GM12878 (cell line): ENCODE results near the gene ITPRIPL1. TPM values are rescaled to one million over a fixed set of nuclear protein-coding genes. Genes with fewer than 3 reads are reported as not detected.

Experiments used
- ATAC-seq: fragments of 200-7000 bp; cut with Tn5 transposase; 3 replicates; pipeline ENCODE4 v1.9.1; 2020; ENCODE audit warnings: mild to moderate bottlenecking, moderate library complexity
- BruUV-seq: library from RNA; stranded (reverse); fragments of 400-500 nt; replicated peaks from 2 replicates; lab custom pipeline; 2021; lab: Mats Ljungman, UMichigan
- CTCF ChIA-PET: fragments of 300-600 bp; sonication (Branson Sonifier 250); formaldehyde crosslinking; extraction: SDS; loops from one replicate; lab custom pipeline; 2021; ENCODE audit warnings: inconsistent platforms; lab: Yijun Ruan, JAX
- POLR2A ChIA-PET: fragments of 350-600 bp; formaldehyde crosslinking; extraction: SDS; loops from one replicate; lab custom pipeline; 2021; ENCODE audit warnings: inconsistent platforms; lab: Charles Lee
- RAD21 ChIA-PET: fragments of 300-600 bp; sonication (Branson Sonifier 250); formaldehyde crosslinking; loops from one replicate; lab custom pipeline; 2023; ENCODE audit warnings: antibody characterized with exemption; ENCODE audit not compliant: unreplicated experiment; lab: Charles Lee
- SMC1A ChIA-PET: fragments of 300-600 bp; sonication (Branson Sonifier 250); formaldehyde crosslinking; loops from one replicate; lab custom pipeline; 2023; ENCODE audit not compliant: unreplicated experiment, uncharacterized antibody; lab: Charles Lee
- DNase-seq: peaks from one replicate; pipeline ENCODE4 v3.0.0-alpha.2; 2011; ENCODE audit warnings: low read depth, low spot score
- FAIRE-seq: peaks from 3 replicates; lab custom pipeline; 2011; peaks lifted over from hg19 to GRCh38; lab: Jason Lieb, UNC
- H2AFZ ChIP-seq: 2 replicates; pipeline ENCODE4 v1.6.0; 2011; ENCODE audit warnings: low read depth, low read length, control low read depth; ENCODE audit not compliant: control insufficient read depth
- H3K27ac ChIP-seq: 2 replicates; pipeline ENCODE4 v1.5.1; 2011; ENCODE audit warnings: control low read depth; ENCODE audit not compliant: control insufficient read depth, insufficient read depth
- H3K27me3 ChIP-seq, 2 experiments: replicated peaks in 1 of 2; 2 replicates each; pipeline versions ENCODE4 v1.6.0 to v1.6.1; 2011; ENCODE audit warnings: low read length in 1 of 2; ENCODE audit not compliant: control insufficient read depth in 2 of 2, insufficient read depth in 2 of 2
- H3K36me3 ChIP-seq, 2 experiments: 2 replicates each; pipeline ENCODE4 v1.5.1; 2011; ENCODE audit warnings: low read length in 1 of 2; ENCODE audit not compliant: control insufficient read depth in 2 of 2, insufficient read depth in 2 of 2
- H3K4me1 ChIP-seq: 2 replicates; pipeline ENCODE4 v1.6.1; 2011; ENCODE audit warnings: mild to moderate bottlenecking, low read length, moderate library complexity, mixed read lengths; ENCODE audit not compliant: control insufficient read depth, insufficient read depth
- H3K4me2 ChIP-seq: 2 replicates; pipeline ENCODE4 v1.6.0; 2011; ENCODE audit warnings: control low read depth; ENCODE audit not compliant: control insufficient read depth, insufficient read depth
- H3K4me3 ChIP-seq: fragments of 200-600 bp; sonication (generic); 2 replicates; pipeline ENCODE4 v1.5.1; 2016
- H3K79me2 ChIP-seq: 2 replicates; pipeline ENCODE4 v1.6.0; 2011; ENCODE audit warnings: low read length; ENCODE audit not compliant: control insufficient read depth, insufficient read depth
- H3K9ac ChIP-seq: 2 replicates; pipeline ENCODE4 v1.8.0; 2011; ENCODE audit warnings: low read length, control low read depth, mixed read lengths; ENCODE audit not compliant: control insufficient read depth, insufficient read depth
- H3K9me3 ChIP-seq: replicated peaks from 3 replicates; pipeline ENCODE4 v1.5.1; 2011; ENCODE audit warnings: mild to moderate bottlenecking, low read length; ENCODE audit not compliant: control insufficient read depth, insufficient read depth
- H4K20me1 ChIP-seq: 2 replicates; pipeline ENCODE4 v1.6.0; 2011; ENCODE audit not compliant: control insufficient read depth, insufficient read depth
- NR2C2 ChIP-seq: IDR thresholded peaks from 2 replicates; pipeline ENCODE4 v1.6.1; 2011; ENCODE audit warnings: borderline replicate concordance, low read depth; ENCODE audit not compliant: control insufficient read depth, insufficient read length
- PBX3 ChIP-seq: IDR thresholded peaks from 2 replicates; pipeline ENCODE4 v1.6.1; 2011; ENCODE audit warnings: mild to moderate bottlenecking, low read depth, low read length, moderate library complexity; ENCODE audit not compliant: insufficient replicate concordance
- RELB ChIP-seq: fragments of 450-650 bp; IDR thresholded peaks from 2 replicates; pipeline ENCODE4 v1.6.1; 2017; ENCODE audit warnings: low read depth, mild to moderate bottlenecking, moderate library complexity
- REST ChIP-seq: IDR thresholded peaks from 2 replicates; pipeline ENCODE4 v1.6.1; 2012; ENCODE audit warnings: mild to moderate bottlenecking, low read depth, low read length
- ZNF274 ChIP-seq: IDR thresholded peaks from one replicate; pipeline ENCODE4 v1.8.0; 2011; ENCODE audit not compliant: insufficient read length, insufficient read depth
- in situ Hi-C: fragments of 300-500 bp; cut with MboI; formaldehyde crosslinking; loops from 9 replicates; pipeline ENCODE4 v1.14.3; 2018; ENCODE audit warnings: mixed read lengths
- intact Hi-C: fragments of 100-400 bp; cut with micrococcal nuclease; formaldehyde crosslinking; loops from one replicate; pipeline ENCODE4 v1.14.2; 2022; ENCODE audit not compliant: unreplicated experiment
- polyA plus RNA-seq, 11 experiments: library from polyadenylated mRNA; depleted of rRNA in 4 of 11; unstranded in 6 of 11; stranded (reverse) in 5 of 11; fragments of >200 nt; fragmentation: Nextera tagmentation in 4 of 11; fragmentation: Illumina TruSeq in 1 of 11; extraction: Ambion mirVana in 4 of 11; extraction: Trizol in 1 of 11; gene quantifications; 1 replicate in 1 of 11; 2 replicates in 10 of 11; pipeline versions ENCODE4 v1.2.1 to v1.2.3, GENCODE V29; 2011 to 2016; ENCODE audit warnings: inconsistent platforms in 2 of 11, missing spikeins in 2 of 11, low read depth in 1 of 11
- total RNA-seq, 4 experiments: library from RNA; depleted of rRNA in 3 of 4; stranded (reverse); fragments of >200 nt in 3 of 4; fragmentation: Illumina TruSeq in 1 of 4; extraction: Trizol in 1 of 4; gene quantifications; 2 replicates each; pipeline versions ENCODE4 v1.2.1 to v1.2.3, GENCODE V29; 2013 to 2021

Gene ITPRIPL1
- total and polyA plus RNA-seq, 10 of the 15 experiments (the other 5 are each of a cell fraction or from before 2014, with no cell fraction given): 4.9 to 28.7 (median 14.3) TPM

- TF ChIP-seq REST: no peak
These were observed 9.6 kb upstream of the ITPRIPL1 start (continued) for GRCh38 chr2:96315400-96316071.

- DNase-seq: no peak
- ATAC-seq: no peak
- ChIA-PET SMC1A (interaction anchor here (13.4 kb wide), 1 partner anchor 21 kb away, joined by 231 read pairs; the partner anchor contains the start of gene NCAPH), CTCF (interaction anchor here (1.3 kb wide), 1 partner anchor 27 kb away, joined by 5 read pairs; no protein-coding TSS in a partner anchor), POLR2A (interaction anchor here (3.2 kb wide), 1 partner anchor 19 kb away, joined by 15 read pairs; the partner anchor contains the start of gene NCAPH), RAD21 (no interaction called here)
- peak overlapping the region; percentile 13; the same call in 1 of the 2 replicates for H3K27ac ChIP-seq
- peak overlapping the region; percentile 59 for H3K4me2 ChIP-seq
- peaks cover 22% of the 10 kb centered on the region for H3K79me2 ChIP-seq
- no peaks in the 10 kb centered on the region for H3K9me3 ChIP-seq
- H4K20me1 ChIP-seq: no peaks in the 10 kb centered on the region
- no TSS peak for BruUV-seq
- no peak overlapping the region for H3K9ac ChIP-seq
- H3K36me3 ChIP-seq: no peaks in the 10 kb centered on the region
- H3K4me1 ChIP-seq: peaks cover 16% of the 10 kb centered on the region
- no peak for TF ChIP-seq NR2C2
- no peak for TF ChIP-seq PBX3
- no peak for TF ChIP-seq RELB
- TF ChIP-seq ZNF274: no peak
- intact Hi-C loops (no loop called here), in situ Hi-C loops (no loop called here)
- no peak for FAIRE-seq
- no peaks in the 10 kb centered on the region for H3K27me3 ChIP-seq
- no peak overlapping the region for H3K4me3 ChIP-seq
- no peak overlapping the region for H2AFZ ChIP-seq
These were observed 8.1 kb upstream of the ITPRIPL1 start for GRCh38 chr2:96316999-96317398.
